Right hindlimb (tissue), 1 donor: ENCODE results near the gene MEF2C.
A peak's percentile ranks its signal among the peaks of the same experiment; 100 is the strongest.
"Not testable (repeated sequence)": the region's sequence is repeated elsewhere in the genome, so short reads cannot be mapped to it uniquely, and the experiment has no call there.

Experiments used
- DNase-seq: peaks from one replicate; pipeline ENCODE4 v3.0.0-alpha.2; 2018

MEF2C gene

GRCh38 chr5:88883059-88883835, at the start of gene MEF2C:
TSS of gene MEF2C (minus strand) at chr5:88883184. CDS start at chr5:88823788, 59,396 bp downstream.
- DNase-seq, result peak; percentile 92

- DNase-seq, result no peak
These were observed 49.6 kb upstream of the MEF2C start for GRCh38 chr5:88932541-88932940.

- DNase-seq, result no peak
These were observed 47.4 kb upstream of the MEF2C start for GRCh38 chr5:88930335-88930734.

GRCh38 chr5:88929385-88929784, 46.4 kb upstream of the MEF2C start:
- peak; percentile 35 for DNase-seq

- no peak for DNase-seq
These were observed 43.8 kb upstream of the MEF2C start for GRCh38 chr5:88926774-88927173.

GRCh38 chr5:88925692-88926490, 42.9 kb upstream of the MEF2C start:
- DNase-seq, result no peak

- no peak for DNase-seq
These were observed 41.3 kb upstream of the MEF2C start for GRCh38 chr5:88924330-88924657.

- no peak for DNase-seq
These were observed 40.8 kb upstream of the MEF2C start for GRCh38 chr5:88923623-88924329.

GRCh38 chr5:88912743-88913142, 29.8 kb upstream of the MEF2C start:
- not testable (repeated sequence) for DNase-seq

GRCh38 chr5:88911059-88911572, 28.1 kb upstream of the MEF2C start:
- DNase-seq, result not testable (repeated sequence)

- DNase-seq, result not testable (repeated sequence)
These were observed 21.5 kb upstream of the MEF2C start for GRCh38 chr5:88904478-88904877.

- DNase-seq, result not testable (repeated sequence)
These were observed 21.0 kb upstream of the MEF2C start for GRCh38 chr5:88903966-88904365.

GRCh38 chr5:88901077-88901476, 18.1 kb upstream of the MEF2C start:
- not testable (repeated sequence) for DNase-seq

- DNase-seq, result no peak
These were observed 16.2 kb upstream of the MEF2C start for GRCh38 chr5:88899096-88899737.

GRCh38 chr5:88897748-88898147, 14.8 kb upstream of the MEF2C start:
- no peak for DNase-seq

- no peak for DNase-seq
These were observed 12.9 kb upstream of the MEF2C start for GRCh38 chr5:88895681-88896501.

- no peak for DNase-seq
These were observed 9.7 kb upstream of the MEF2C start for GRCh38 chr5:88892669-88893068.

GRCh38 chr5:88890070-88890781, 7.2 kb upstream of the MEF2C start:
- DNase-seq, result no peak

- DNase-seq, result peak; percentile 86
These were observed 6.4 kb upstream of the MEF2C start for GRCh38 chr5:88889189-88890069.

- no peak for DNase-seq
These were observed 5.8 kb upstream of the MEF2C start for GRCh38 chr5:88888848-88889188.
